ENCODE measurements around the gene PHF24.
"Not testable (repeated sequence)": the region's sequence is repeated elsewhere in the genome, so short reads cannot be mapped to it uniquely, and the experiment has no call there.

The PHF24 gene

DNA sequence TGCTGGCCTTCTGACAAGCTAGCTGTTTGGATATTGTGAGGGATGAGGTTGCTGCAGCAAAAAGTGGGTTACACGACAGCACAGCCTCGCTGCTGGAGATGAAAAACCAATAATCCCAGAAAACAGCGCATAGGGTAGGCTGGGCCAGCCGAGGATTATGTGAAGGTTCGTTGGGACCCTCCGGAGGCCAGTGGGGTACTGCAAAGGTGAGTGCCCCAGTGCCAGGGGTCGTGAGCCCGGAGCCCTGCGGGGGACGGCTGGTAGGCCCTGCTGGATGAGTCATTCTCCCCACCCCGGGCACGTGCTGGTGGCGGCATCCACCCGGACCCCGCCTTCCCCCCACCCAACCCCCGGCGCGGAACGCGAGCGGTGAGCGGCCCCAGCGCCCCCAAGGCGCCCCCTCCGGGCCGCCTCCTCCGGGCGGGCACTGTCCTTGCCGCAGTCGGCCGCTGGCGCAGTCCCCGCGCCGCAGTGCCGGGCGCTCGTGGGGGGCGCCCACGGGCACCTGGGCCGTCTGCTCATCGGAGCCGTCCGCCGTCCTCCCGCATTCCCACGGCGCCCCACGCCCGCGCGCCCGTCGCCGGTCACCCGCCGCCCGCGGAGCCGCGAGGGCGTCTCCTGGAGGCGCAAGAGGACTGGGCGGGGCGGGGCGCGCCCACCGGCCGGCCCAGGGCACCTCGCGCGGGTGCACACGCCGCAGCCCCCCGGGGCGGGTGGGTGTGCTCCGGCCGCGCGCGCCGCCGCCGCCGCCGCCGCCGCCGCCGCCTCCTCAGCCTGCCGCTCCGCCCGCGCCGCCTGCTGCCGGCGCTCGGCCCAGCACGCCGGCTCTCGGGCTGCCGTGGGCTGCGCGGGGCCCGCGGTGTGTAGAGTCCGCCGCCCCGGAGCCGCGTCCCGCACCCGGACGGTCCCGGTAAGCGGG is at the start of gene PHF24:
Gene PHF24, plus strand, starts transcription at position 794 of the 919 bp plus-strand sequence. CDS start 13,014 bp downstream, outside the sequence.
- peak within 1 kb of the TSS; percentile 79 for H3K4me3 Mint-ChIP-seq
- no peaks in the 10 kb centered on the region for H3K36me3 Mint-ChIP-seq
- peaks cover 24% of the 10 kb centered on the region for H3K4me1 Mint-ChIP-seq (ENCODE audit: low read depth)
- H3K27ac Mint-ChIP-seq, result no peak within 1 kb of the TSS
- H3K27me3 Mint-ChIP-seq, result peaks cover 25% of the 10 kb centered on the region
- no peaks in the 10 kb centered on the region for H3K9me3 Mint-ChIP-seq (ENCODE audit: low read depth)

DNA sequence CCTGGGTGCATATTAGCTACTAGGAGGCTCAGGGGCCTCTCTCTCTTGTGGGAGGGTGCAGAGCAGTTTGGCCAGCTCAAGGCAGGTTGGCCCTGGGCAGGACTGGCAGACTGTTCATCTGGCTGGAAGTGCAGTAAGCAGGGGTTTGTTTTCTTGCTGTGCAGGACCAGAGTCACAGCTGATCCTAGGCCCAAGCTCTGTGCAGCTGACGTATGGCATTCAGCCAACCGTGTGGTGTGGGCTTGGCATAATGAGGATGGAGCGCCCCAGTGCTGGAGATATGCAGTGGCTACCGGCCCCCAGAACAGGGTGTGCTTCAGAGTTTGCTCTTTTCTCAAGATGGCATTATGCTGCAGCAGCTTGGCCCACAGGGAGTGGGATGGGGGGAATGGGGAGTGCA is 31.0 kb upstream of the PHF24 start:
- Mint-ChIP-seq H3K9me3 (ENCODE audit: low read depth) (peaks cover 16% of the 10 kb centered on the region), H3K4me3 (no peak overlapping the region), H3K4me1 (ENCODE audit: low read depth) (peaks cover 12% of the 10 kb centered on the region), H3K36me3 (peaks cover 12% of the 10 kb centered on the region), H3K27ac (no peak overlapping the region), H3K27me3 (peaks cover 7% of the 10 kb centered on the region)

DNA sequence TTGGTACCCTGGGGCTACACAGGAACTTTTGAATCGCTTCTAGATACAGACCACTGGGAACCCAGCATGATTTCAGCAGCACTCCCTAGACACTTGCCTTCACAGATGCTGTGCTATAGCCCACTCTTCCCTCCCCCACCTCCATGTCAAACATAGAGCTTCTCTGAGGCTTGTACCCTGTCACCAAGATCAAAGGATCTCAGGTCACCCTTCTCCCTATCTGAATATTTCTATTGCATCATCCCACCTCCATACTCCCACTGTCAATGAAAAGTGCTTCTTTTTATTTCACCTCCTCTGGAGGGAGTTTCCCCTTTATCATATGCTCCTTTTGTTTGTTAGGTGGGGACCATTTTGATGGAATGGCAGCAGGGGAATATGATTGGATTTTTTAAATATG is 29.2 kb upstream of the PHF24 start:
- H3K4me1 Mint-ChIP-seq (ENCODE audit: low read depth), result peaks cover 12% of the 10 kb centered on the region
- peaks cover 13% of the 10 kb centered on the region for H3K27me3 Mint-ChIP-seq
- H3K9me3 Mint-ChIP-seq (ENCODE audit: low read depth), result peaks cover 16% of the 10 kb centered on the region
- peaks cover 12% of the 10 kb centered on the region for H3K36me3 Mint-ChIP-seq
- no peak overlapping the region for H3K4me3 Mint-ChIP-seq
- peak overlapping the region; percentile 8 for H3K27ac Mint-ChIP-seq

- peaks cover 8% of the 10 kb centered on the region for H3K36me3 Mint-ChIP-seq
- no peak overlapping the region for H3K27ac Mint-ChIP-seq
- H3K9me3 Mint-ChIP-seq (ENCODE audit: low read depth), result peaks cover 11% of the 10 kb centered on the region
- peaks cover 12% of the 10 kb centered on the region for H3K27me3 Mint-ChIP-seq
- H3K4me1 Mint-ChIP-seq (ENCODE audit: low read depth), result peaks cover 12% of the 10 kb centered on the region
- no peak overlapping the region for H3K4me3 Mint-ChIP-seq
These were observed 28.5 kb upstream of the PHF24 start for GRCh38 chr9:34929506-34930102.

DNA sequence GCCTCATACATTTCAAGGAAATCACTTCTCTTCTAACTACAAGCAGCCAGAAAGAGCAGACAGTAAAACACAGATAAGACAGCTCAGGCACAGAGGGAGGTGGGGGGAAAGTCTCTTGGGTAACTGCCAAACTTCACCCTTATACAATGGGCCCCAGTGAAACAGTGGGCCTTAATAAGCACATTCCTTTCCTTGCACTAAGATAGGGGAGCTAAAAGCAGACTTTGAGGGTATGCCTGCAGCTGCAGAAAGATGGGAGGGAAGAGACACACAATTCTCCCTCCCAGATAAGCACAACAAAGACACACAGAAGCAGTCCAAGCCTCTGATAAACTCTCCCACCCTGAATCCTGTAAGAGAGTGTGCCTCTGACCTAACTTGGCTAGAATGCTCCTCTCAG is 18.1 kb upstream of the PHF24 start:
- not testable (repeated sequence) for H3K4me1 Mint-ChIP-seq (ENCODE audit: low read depth); H3K9me3 Mint-ChIP-seq (ENCODE audit: low read depth)

DNA sequence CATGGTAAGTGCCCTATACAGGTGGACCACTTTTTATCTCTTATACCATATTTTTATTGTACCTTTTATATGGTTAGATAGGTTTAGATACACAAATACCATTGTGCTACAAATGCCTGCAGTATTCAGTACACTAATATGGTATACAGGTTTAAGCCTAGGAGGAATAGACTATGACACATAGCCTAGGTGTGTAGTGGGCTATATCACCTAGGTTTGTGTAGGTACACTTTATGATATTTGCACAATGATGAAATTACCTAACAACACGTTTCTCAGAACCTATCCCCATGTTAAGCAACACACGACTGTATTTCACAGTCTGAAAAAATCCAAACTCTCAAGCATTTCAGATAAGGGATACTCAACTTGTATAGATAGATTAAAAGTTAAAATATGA is 9.6 kb upstream of the PHF24 start:
- H3K4me3 Mint-ChIP-seq, result no peak overlapping the region
- H3K36me3 Mint-ChIP-seq, result no peaks in the 10 kb centered on the region
- peaks cover 13% of the 10 kb centered on the region for H3K27me3 Mint-ChIP-seq
- H3K4me1 Mint-ChIP-seq (ENCODE audit: low read depth), result no peaks in the 10 kb centered on the region
- no peaks in the 10 kb centered on the region for H3K9me3 Mint-ChIP-seq (ENCODE audit: low read depth)
- no peak overlapping the region for H3K27ac Mint-ChIP-seq

More for the DNA sequence above, 18.1 kb upstream of the PHF24 start:
- not testable (repeated sequence) for H3K36me3 Mint-ChIP-seq, H3K27ac Mint-ChIP-seq, H3K4me3 Mint-ChIP-seq, H3K27me3 Mint-ChIP-seq

- Mint-ChIP-seq H3K36me3 (no peaks in the 10 kb centered on the region), H3K27me3 (peaks cover 14% of the 10 kb centered on the region), H3K9me3 (ENCODE audit: low read depth) (no peaks in the 10 kb centered on the region), H3K4me1 (ENCODE audit: low read depth) (peaks cover 3% of the 10 kb centered on the region), H3K4me3 (no peak overlapping the region), H3K27ac (no peak overlapping the region)
These were observed 3.9 kb upstream of the PHF24 start for GRCh38 chr9:34954225-34954624.

GRCh38 chr9:34956066-34956465 is 2.0 kb upstream of the PHF24 start:
- H3K36me3 Mint-ChIP-seq; H3K4me3 Mint-ChIP-seq; H3K9me3 Mint-ChIP-seq (ENCODE audit: low read depth); H3K27ac Mint-ChIP-seq; H3K4me1 Mint-ChIP-seq (ENCODE audit: low read depth): not testable (repeated sequence)
- peaks cover 19% of the 10 kb centered on the region for H3K27me3 Mint-ChIP-seq

DNA sequence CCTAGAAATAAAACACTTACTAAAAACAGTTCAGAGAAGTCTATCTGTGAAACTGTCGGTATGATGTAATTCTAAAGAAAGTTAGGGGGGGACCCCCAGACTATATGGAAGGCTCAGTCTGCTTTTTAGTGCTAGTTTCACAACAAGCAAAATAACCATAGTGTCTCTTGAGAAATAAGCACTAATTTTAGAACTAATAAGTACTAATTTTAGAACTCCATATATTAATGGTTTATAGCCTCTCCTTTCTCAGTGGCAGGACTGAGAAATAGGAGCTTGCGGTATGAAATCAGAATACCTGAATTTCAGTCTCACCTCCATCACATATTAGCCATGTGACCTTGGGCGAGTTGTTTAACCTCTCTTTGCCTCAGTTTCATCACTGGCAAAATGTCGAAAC is 1.4 kb upstream of the PHF24 start:
- Mint-ChIP-seq H3K36me3 (no peaks in the 10 kb centered on the region), H3K9me3 (ENCODE audit: low read depth) (no peaks in the 10 kb centered on the region), H3K4me3 (peak overlapping the region; percentile 79), H3K4me1 (ENCODE audit: low read depth) (peaks cover 14% of the 10 kb centered on the region), H3K27me3 (peaks cover 23% of the 10 kb centered on the region), H3K27ac (no peak overlapping the region)

GRCh38 chr9:34958411-34958982 is 412 bp downstream of the PHF24 start:
- no peaks in the 10 kb centered on the region for H3K36me3 Mint-ChIP-seq
- peaks cover 29% of the 10 kb centered on the region for H3K4me1 Mint-ChIP-seq (ENCODE audit: low read depth)
- peaks cover 25% of the 10 kb centered on the region for H3K27me3 Mint-ChIP-seq
- H3K9me3 Mint-ChIP-seq (ENCODE audit: low read depth), result no peaks in the 10 kb centered on the region
- no peak overlapping the region for H3K27ac Mint-ChIP-seq
- H3K4me3 Mint-ChIP-seq, result peak overlapping the region; percentile 65

GRCh38 chr9:34959461-34959860 is 1.4 kb downstream of the PHF24 start:
- H3K4me3 Mint-ChIP-seq, result no peak overlapping the region
- H3K27ac Mint-ChIP-seq, result no peak overlapping the region
- no peaks in the 10 kb centered on the region for H3K9me3 Mint-ChIP-seq (ENCODE audit: low read depth)
- peaks cover 31% of the 10 kb centered on the region for H3K27me3 Mint-ChIP-seq
- H3K4me1 Mint-ChIP-seq (ENCODE audit: low read depth), result peaks cover 29% of the 10 kb centered on the region
- no peaks in the 10 kb centered on the region for H3K36me3 Mint-ChIP-seq

GRCh38 chr9:34961574-34962490 is 3.7 kb downstream of the PHF24 start:
- H3K27ac Mint-ChIP-seq, result no peak overlapping the region
- no peaks in the 10 kb centered on the region for H3K9me3 Mint-ChIP-seq (ENCODE audit: low read depth)
- H3K27me3 Mint-ChIP-seq, result peaks cover 33% of the 10 kb centered on the region
- H3K4me1 Mint-ChIP-seq (ENCODE audit: low read depth), result peaks cover 29% of the 10 kb centered on the region
- peak overlapping the region; percentile 17 for H3K4me3 Mint-ChIP-seq
- no peaks in the 10 kb centered on the region for H3K36me3 Mint-ChIP-seq

- peaks cover 26% of the 10 kb centered on the region for H3K4me1 Mint-ChIP-seq (ENCODE audit: low read depth)
- no peak overlapping the region for H3K27ac Mint-ChIP-seq
- no peak overlapping the region for H3K4me3 Mint-ChIP-seq
- no peaks in the 10 kb centered on the region for H3K9me3 Mint-ChIP-seq (ENCODE audit: low read depth)
- H3K36me3 Mint-ChIP-seq, result no peaks in the 10 kb centered on the region
- H3K27me3 Mint-ChIP-seq, result peaks cover 32% of the 10 kb centered on the region
These were observed 4.5 kb downstream of the PHF24 start for GRCh38 chr9:34962546-34962945.

GRCh38 chr9:34963552-34963951 is 5.5 kb downstream of the PHF24 start:
- H3K4me1 Mint-ChIP-seq (ENCODE audit: low read depth), result peaks cover 26% of the 10 kb centered on the region
- H3K9me3 Mint-ChIP-seq (ENCODE audit: low read depth), result no peaks in the 10 kb centered on the region
- H3K27me3 Mint-ChIP-seq, result peaks cover 38% of the 10 kb centered on the region
- H3K4me3 Mint-ChIP-seq, result no peak overlapping the region
- H3K36me3 Mint-ChIP-seq, result no peaks in the 10 kb centered on the region
- no peak overlapping the region for H3K27ac Mint-ChIP-seq
